Stimulated activated CD4-positive, alpha-beta T cell treated with anti-CD3 and anti-CD28 coated beads, Interleukin-2, amount 100 ng/mL, for 4 hours (primary cell): ENCODE measurements around the gene SOAT2.

Experiments used
- DNase-seq: peaks from one replicate; pipeline ENCODE4 v3.0.0-alpha.2; 2020; ENCODE audit warnings: low read depth

Gene SOAT2

GRCh38 chr12:53102883-53103807 lies at the start of gene SOAT2:
Gene SOAT2, plus strand, starts transcription at chr12:53103486. Its CDS starts 92 bp downstream, at chr12:53103578.
- DNase-seq, result no peak

- peak; percentile 91 for DNase-seq
These were observed 49.0 kb upstream of the SOAT2 start for GRCh38 chr12:53054112-53054878.

GRCh38 chr12:53055471-53056266 lies 47.6 kb upstream of the SOAT2 start:
- no peak for DNase-seq

GRCh38 chr12:53056296-53056695 lies 47.0 kb upstream of the SOAT2 start:
- no peak for DNase-seq

- no peak for DNase-seq
These were observed 46.4 kb upstream of the SOAT2 start for GRCh38 chr12:53056901-53057300.

GRCh38 chr12:53057816-53058500 lies 45.3 kb upstream of the SOAT2 start:
- DNase-seq, result no peak

- no peak for DNase-seq
These were observed 44.4 kb upstream of the SOAT2 start for GRCh38 chr12:53058674-53059433.

- no peak for DNase-seq
These were observed 43.7 kb upstream of the SOAT2 start for GRCh38 chr12:53059434-53060063.

GRCh38 chr12:53060064-53060720 lies 43.1 kb upstream of the SOAT2 start:
- DNase-seq, result no peak

GRCh38 chr12:53060721-53061276 lies 42.5 kb upstream of the SOAT2 start:
- no peak for DNase-seq

- DNase-seq, result no peak
These were observed 41.8 kb upstream of the SOAT2 start for GRCh38 chr12:53061404-53062010.

GRCh38 chr12:53062011-53062961 lies 41.0 kb upstream of the SOAT2 start:
- DNase-seq, result no peak

- no peak for DNase-seq
These were observed 40.1 kb upstream of the SOAT2 start for GRCh38 chr12:53062977-53063707.

- no peak for DNase-seq
These were observed 39.3 kb upstream of the SOAT2 start for GRCh38 chr12:53063708-53064612.

- no peak for DNase-seq
These were observed 38.5 kb upstream of the SOAT2 start for GRCh38 chr12:53064613-53065436.
